HepG2 (cell line): ENCODE data around the gene ALPL. TPM values are rescaled to one million over a fixed set of nuclear protein-coding genes. Genes with fewer than 3 reads are reported as not detected.

ENCODE experiments used
- EP300 ChIP-seq, 3 experiments: sonication (generic) in 1 of 3; formaldehyde crosslinking in 1 of 3; IDR thresholded peaks; 2 replicates each; pipeline versions ENCODE4 v1.5.1 to v1.6.1; 2011 to 2020; ENCODE audit warnings: low read depth in 2 of 3, low read length in 2 of 3, borderline replicate concordance in 1 of 3, improper control_type of control experiment in 1 of 3, mild to moderate bottlenecking in 1 of 3, missing genetic modification reagents in 1 of 3, moderate library complexity in 1 of 3
- FOXC1 ChIP-seq: sonication (generic); formaldehyde crosslinking; IDR thresholded peaks from 2 replicates; pipeline ENCODE4 v1.8.0; 2022; ENCODE audit warnings: mild to moderate bottlenecking, missing genetic modification reagents, borderline replicate concordance
- GABPB1 ChIP-seq: IDR thresholded peaks from 2 replicates; pipeline ENCODE4 v1.6.1; 2016; ENCODE audit warnings: mild to moderate bottlenecking, missing genetic modification reagents, moderate library complexity, missing compliant biosample characterization
- KLF11 ChIP-seq: IDR thresholded peaks from 2 replicates; pipeline ENCODE4 v1.6.1; 2016; ENCODE audit warnings: missing compliant biosample characterization
- MIER3 ChIP-seq: IDR thresholded peaks from 2 replicates; pipeline ENCODE4 v1.6.1; 2016; ENCODE audit warnings: missing compliant biosample characterization, borderline replicate concordance
- MXD4 ChIP-seq: IDR thresholded peaks from 2 replicates; pipeline ENCODE4 v1.6.1; 2016; ENCODE audit warnings: mild to moderate bottlenecking, missing biosample characterization, missing genetic modification reagents
- NCOA2 ChIP-seq: sonication (generic); formaldehyde crosslinking; IDR thresholded peaks from 2 replicates; pipeline ENCODE4 v1.8.0; 2022; ENCODE audit warnings: inconsistent platforms
- PATZ1 ChIP-seq: sonication (generic); formaldehyde crosslinking; IDR thresholded peaks from 2 replicates; pipeline ENCODE4 v1.4.0; 2020; ENCODE audit warnings: missing genetic modification reagents
- STAG1 ChIP-seq: sonication (generic); formaldehyde crosslinking; IDR thresholded peaks from 2 replicates; pipeline ENCODE4 v1.4.0; 2020; ENCODE audit warnings: missing genetic modification reagents
- TEAD2 ChIP-seq: sonication (generic); formaldehyde crosslinking; IDR thresholded peaks from 2 replicates; pipeline ENCODE4 v1.9.0; 2021; ENCODE audit warnings: missing genetic modification reagents
- XRCC5 ChIP-seq: fragments of 200-400 bp; formaldehyde crosslinking; optimal IDR thresholded peaks from 2 replicates; pipeline ENCODE3; 2017; ENCODE audit warnings: mild to moderate bottlenecking, low read length
- ZNF331 ChIP-seq: sonication (generic); formaldehyde crosslinking; IDR thresholded peaks from 2 replicates; pipeline ENCODE4 v1.4.0; 2020; ENCODE audit warnings: missing genetic modification reagents
- ZNF451 ChIP-seq: sonication (generic); formaldehyde crosslinking; IDR thresholded peaks from 2 replicates; pipeline ENCODE4 v1.5.0; 2020; ENCODE audit warnings: mild to moderate bottlenecking, missing genetic modification reagents
- polyA plus RNA-seq, 8 experiments: library from polyadenylated mRNA; depleted of rRNA in 3 of 8; stranded (reverse) in 7 of 8; unstranded in 1 of 8; fragments of >200 nt; fragmentation: Illumina TruSeq in 4 of 8; extraction: Trizol in 4 of 8; gene quantifications; 2 replicates each; pipeline versions ENCODE4 v1.2.1 to v1.2.3, GENCODE V29; 2011 to 2016; ENCODE audit warnings: low read depth in 4 of 8, missing spikeins in 1 of 8, mixed read lengths in 1 of 8; ENCODE audit not compliant: insufficient read depth in 1 of 8
- total RNA-seq, 5 experiments: library from RNA; depleted of rRNA; stranded (reverse); fragments of >200 nt; fragmentation: Illumina TruSeq; extraction: Trizol; gene quantifications; 2 replicates each; pipeline ENCODE4 v1.2.3, GENCODE V29; 2016; ENCODE audit warnings: low read depth in 1 of 5
- TF ChIP-seq, protein P1 (sequence below): sonication (generic); formaldehyde crosslinking; IDR thresholded peaks from 2 replicates; pipeline ENCODE4 v1.5.0; 2020; ENCODE audit warnings: mild to moderate bottlenecking, missing genetic modification reagents
- TF ChIP-seq, protein P2 (sequence below): IDR thresholded peaks from 2 replicates; pipeline ENCODE4 v1.4.0; 2020; ENCODE audit warnings: mild to moderate bottlenecking, missing genetic modification reagents
- TF ChIP-seq, protein P3 (sequence below): sonication (generic); formaldehyde crosslinking; IDR thresholded peaks from 2 replicates; pipeline ENCODE4 v1.8.0; 2022; ENCODE audit warnings: missing genetic modification reagents, mild to moderate bottlenecking, moderate library complexity, borderline replicate concordance
- TF ChIP-seq, protein P4 (sequence below): IDR thresholded peaks from 2 replicates; pipeline ENCODE4 v1.6.1; 2012; ENCODE audit warnings: inconsistent platforms

Gene ALPL
- total and polyA plus RNA-seq, 2 of the 13 experiments (the other 11 are each of a cell fraction or from before 2014, with no cell fraction given): 0.12 TPM; not detected in 1

GRCh38 chr1:21586846-21587601 is 77.8 kb downstream of the ALPL start (continued):
- TF ChIP-seq, protein P1, sequence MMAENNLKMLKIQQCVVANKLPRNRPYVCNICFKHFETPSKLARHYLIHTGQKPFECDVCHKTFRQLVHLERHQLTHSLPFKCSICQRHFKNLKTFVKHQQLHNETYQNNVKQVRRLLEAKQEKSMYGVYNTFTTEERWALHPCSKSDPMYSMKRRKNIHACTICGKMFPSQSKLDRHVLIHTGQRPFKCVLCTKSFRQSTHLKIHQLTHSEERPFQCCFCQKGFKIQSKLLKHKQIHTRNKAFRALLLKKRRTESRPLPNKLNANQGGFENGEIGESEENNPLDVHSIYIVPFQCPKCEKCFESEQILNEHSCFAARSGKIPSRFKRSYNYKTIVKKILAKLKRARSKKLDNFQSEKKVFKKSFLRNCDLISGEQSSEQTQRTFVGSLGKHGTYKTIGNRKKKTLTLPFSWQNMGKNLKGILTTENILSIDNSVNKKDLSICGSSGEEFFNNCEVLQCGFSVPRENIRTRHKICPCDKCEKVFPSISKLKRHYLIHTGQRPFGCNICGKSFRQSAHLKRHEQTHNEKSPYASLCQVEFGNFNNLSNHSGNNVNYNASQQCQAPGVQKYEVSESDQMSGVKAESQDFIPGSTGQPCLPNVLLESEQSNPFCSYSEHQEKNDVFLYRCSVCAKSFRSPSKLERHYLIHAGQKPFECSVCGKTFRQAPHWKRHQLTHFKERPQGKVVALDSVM (CRISPR knock-in tag): 0 out of 2 replicates have a peak, but pooled peaks have one; percentile 29
- TF ChIP-seq STAG1 (CRISPR knock-in tag) (peak; percentile 31; the same call in 1 of the 2 replicates), EP300 (IDR thresholded peaks at IDR 0.05; ENCODE audit: low read depth in 2 of 2, low read length in 2 of 2) (no peak), EP300 (CRISPR knock-in tag; IDR thresholded peaks at IDR 0.05; ENCODE audit: borderline replicate concordance) (peak; percentile 55; the same call in 1 of the 2 replicates), PATZ1 (CRISPR knock-in tag) (peak; percentile 64), ZNF451 (no peak), KLF11 (0 out of 2 replicates have a peak, but pooled peaks have one; percentile 39), XRCC5 (peak; percentile 27), ZNF331 (CRISPR knock-in tag) (peak; percentile 58; the same call in 1 of the 2 replicates), MXD4 (CRISPR knock-in tag) (peak; percentile 65; the same call in 1 of the 2 replicates), TEAD2 (no peak), MIER3 (CRISPR knock-in tag) (peak; percentile 54; the same call in 1 of the 2 replicates), GABPB1 (CRISPR knock-in tag) (peak; percentile 45; the same call in 1 of the 2 replicates), NCOA2 (CRISPR knock-in tag) (peak; percentile 35; the same call in 1 of the 2 replicates), FOXC1 (no peak)
- TF ChIP-seq, protein P2, sequence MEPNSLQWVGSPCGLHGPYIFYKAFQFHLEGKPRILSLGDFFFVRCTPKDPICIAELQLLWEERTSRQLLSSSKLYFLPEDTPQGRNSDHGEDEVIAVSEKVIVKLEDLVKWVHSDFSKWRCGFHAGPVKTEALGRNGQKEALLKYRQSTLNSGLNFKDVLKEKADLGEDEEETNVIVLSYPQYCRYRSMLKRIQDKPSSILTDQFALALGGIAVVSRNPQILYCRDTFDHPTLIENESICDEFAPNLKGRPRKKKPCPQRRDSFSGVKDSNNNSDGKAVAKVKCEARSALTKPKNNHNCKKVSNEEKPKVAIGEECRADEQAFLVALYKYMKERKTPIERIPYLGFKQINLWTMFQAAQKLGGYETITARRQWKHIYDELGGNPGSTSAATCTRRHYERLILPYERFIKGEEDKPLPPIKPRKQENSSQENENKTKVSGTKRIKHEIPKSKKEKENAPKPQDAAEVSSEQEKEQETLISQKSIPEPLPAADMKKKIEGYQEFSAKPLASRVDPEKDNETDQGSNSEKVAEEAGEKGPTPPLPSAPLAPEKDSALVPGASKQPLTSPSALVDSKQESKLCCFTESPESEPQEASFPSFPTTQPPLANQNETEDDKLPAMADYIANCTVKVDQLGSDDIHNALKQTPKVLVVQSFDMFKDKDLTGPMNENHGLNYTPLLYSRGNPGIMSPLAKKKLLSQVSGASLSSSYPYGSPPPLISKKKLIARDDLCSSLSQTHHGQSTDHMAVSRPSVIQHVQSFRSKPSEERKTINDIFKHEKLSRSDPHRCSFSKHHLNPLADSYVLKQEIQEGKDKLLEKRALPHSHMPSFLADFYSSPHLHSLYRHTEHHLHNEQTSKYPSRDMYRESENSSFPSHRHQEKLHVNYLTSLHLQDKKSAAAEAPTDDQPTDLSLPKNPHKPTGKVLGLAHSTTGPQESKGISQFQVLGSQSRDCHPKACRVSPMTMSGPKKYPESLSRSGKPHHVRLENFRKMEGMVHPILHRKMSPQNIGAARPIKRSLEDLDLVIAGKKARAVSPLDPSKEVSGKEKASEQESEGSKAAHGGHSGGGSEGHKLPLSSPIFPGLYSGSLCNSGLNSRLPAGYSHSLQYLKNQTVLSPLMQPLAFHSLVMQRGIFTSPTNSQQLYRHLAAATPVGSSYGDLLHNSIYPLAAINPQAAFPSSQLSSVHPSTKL (CRISPR knock-in tag): peak; percentile 61
- TF ChIP-seq, protein P3, sequence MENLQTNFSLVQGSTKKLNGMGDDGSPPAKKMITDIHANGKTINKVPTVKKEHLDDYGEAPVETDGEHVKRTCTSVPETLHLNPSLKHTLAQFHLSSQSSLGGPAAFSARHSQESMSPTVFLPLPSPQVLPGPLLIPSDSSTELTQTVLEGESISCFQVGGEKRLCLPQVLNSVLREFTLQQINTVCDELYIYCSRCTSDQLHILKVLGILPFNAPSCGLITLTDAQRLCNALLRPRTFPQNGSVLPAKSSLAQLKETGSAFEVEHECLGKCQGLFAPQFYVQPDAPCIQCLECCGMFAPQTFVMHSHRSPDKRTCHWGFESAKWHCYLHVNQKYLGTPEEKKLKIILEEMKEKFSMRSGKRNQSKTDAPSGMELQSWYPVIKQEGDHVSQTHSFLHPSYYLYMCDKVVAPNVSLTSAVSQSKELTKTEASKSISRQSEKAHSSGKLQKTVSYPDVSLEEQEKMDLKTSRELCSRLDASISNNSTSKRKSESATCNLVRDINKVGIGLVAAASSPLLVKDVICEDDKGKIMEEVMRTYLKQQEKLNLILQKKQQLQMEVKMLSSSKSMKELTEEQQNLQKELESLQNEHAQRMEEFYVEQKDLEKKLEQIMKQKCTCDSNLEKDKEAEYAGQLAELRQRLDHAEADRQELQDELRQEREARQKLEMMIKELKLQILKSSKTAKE (CRISPR knock-in tag): peak; percentile 45; the same call in 1 of the 2 replicates
- TF ChIP-seq, protein P4, sequence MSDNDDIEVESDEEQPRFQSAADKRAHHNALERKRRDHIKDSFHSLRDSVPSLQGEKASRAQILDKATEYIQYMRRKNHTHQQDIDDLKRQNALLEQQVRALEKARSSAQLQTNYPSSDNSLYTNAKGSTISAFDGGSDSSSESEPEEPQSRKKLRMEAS: peak; percentile 95
